ENCODE measurements around the gene NBEA.
"Not testable (repeated sequence)": the region's sequence is repeated elsewhere in the genome, so short reads cannot be mapped to it uniquely, and the experiment has no call there.

NBEA gene

GRCh38 chr13:35046587-35046986 lies 104.5 kb downstream of the NBEA start:
- TF ChIP-seq JUND (IDR thresholded peaks at IDR 0.05; ENCODE audit: low read depth), result no peak
- no peak for DNase-seq (ENCODE audit: low read depth in 1 of 2, low spot score in 1 of 2)
- in situ Hi-C loops (cut with HindIII; ENCODE audit: low pct_unique_long_range_greater_than_20kb, low sequenced_read_pairs), result no loop called here

GRCh38 chr13:35055705-35056104 lies 113.6 kb downstream of the NBEA start:
- in situ Hi-C loops (cut with HindIII; ENCODE audit: low pct_unique_long_range_greater_than_20kb, low sequenced_read_pairs), result no loop called here
- TF ChIP-seq JUND (IDR thresholded peaks at IDR 0.05; ENCODE audit: low read depth), result no peak
- no peak for DNase-seq (ENCODE audit: low read depth in 1 of 2, low spot score in 1 of 2)

DNA sequence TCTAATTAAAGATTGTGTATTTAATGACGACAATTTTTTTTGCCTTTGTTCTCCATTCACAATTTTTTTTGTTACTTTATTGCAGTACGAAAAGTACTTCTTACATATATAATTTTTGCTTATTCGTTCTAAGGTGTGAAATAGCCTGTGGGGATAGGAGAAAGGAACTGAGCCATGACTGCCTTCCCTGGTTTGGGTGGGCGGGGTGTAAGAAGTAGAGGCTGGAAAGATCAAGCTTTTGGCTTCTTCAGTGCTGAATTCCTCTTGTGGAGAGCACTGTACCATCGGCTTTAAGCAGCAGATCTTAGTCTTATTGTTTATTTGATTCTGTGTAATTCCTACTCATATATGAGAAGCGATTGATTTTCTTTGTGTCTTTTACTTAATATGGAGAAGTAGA lies 115.8 kb downstream of the NBEA start:
- in situ Hi-C loops (cut with HindIII; ENCODE audit: low pct_unique_long_range_greater_than_20kb, low sequenced_read_pairs), result no loop called here
- no peak for TF ChIP-seq JUND (IDR thresholded peaks at IDR 0.05; ENCODE audit: low read depth)
- no peak for DNase-seq (ENCODE audit: low read depth in 1 of 2, low spot score in 1 of 2)

DNA sequence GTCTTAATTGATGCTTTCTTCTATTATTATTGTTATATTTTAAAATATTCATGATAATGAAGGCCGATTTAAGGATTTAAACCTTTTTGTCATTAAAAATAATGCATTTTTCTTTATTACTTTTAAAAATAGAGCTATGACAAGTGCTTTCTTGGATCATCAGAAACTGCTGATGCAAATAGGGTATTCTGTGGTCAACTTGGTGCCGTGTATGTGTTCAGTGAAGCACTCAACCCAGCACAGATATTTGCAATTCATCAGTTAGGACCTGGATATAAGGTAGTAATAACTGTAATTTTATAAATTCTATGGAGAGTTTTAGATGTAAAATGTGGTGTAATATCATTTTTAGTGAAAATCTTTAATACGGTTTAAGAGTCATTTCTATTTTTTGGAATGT lies 116.5 kb downstream of the NBEA start:
- in situ Hi-C loops (cut with HindIII; ENCODE audit: low pct_unique_long_range_greater_than_20kb, low sequenced_read_pairs); DNase-seq (ENCODE audit: low read depth in 1 of 2, low spot score in 1 of 2): not testable (repeated sequence)

DNA sequence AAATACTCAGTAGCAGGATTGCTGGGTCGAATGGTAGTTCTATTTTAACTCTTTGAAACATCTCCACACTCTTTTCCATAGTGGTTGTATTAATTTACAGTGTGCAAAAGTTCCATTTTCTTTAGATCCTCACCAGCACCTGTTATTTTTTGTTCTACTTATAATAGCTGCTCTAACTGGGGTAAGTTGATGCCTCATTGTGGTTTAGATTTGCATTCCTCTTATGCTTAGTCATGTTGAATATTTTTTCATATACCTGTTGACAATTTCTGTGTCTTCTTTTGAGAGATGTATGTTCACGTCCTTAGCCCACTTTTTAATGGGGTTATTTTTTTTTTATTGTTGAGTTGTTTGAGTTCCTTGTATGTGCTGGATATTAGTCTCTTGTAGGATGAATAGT lies 144.6 kb downstream of the NBEA start:
- TF ChIP-seq JUND (IDR thresholded peaks at IDR 0.05; ENCODE audit: low read depth), result no peak
- no peak for DNase-seq (ENCODE audit: low read depth in 1 of 2, low spot score in 1 of 2)
- in situ Hi-C loops (cut with HindIII; ENCODE audit: low pct_unique_long_range_greater_than_20kb, low sequenced_read_pairs), result no loop called here

DNA sequence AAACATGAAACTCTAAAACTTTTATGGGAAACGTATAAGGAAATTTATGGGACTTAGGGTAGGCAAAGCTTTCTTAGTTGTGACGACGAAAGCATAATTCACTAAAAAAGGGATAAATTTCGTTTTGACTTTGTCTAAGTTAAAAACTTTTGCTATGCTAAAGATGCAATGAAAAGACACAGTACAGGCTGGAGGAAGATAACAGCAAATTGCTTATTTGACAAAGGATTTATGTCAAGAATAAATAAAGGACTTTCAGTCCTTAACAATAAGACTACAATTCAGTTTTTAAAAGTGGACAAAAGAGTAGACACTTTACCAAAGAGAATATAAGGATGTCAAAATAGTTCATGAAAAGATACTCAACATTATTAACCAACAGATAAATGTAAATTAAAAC lies 150.2 kb downstream of the NBEA start:
- DNase-seq (ENCODE audit: low read depth in 1 of 2, low spot score in 1 of 2), result no peak
- in situ Hi-C loops (cut with HindIII; ENCODE audit: low pct_unique_long_range_greater_than_20kb, low sequenced_read_pairs), result no loop called here
- TF ChIP-seq JUND (IDR thresholded peaks at IDR 0.05; ENCODE audit: low read depth), result no peak

DNA sequence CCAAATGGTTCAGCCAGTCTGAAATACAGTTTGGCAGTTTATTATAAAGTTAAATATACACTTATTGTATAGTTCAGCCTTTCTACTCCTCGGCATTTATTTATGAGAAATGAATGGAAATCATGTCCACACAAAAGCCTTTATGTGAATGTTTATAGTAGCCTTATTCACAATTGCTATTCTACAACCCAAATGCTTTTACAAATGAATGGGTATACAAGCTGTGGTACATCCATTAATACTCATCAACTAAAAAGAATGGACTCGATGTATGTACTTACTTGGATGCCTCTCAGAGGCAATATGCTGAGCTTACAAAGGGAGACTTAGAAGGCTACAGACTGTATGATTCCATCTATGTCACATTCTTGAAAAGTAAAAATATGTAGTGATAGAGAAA lies 150.7 kb downstream of the NBEA start:
- in situ Hi-C loops (cut with HindIII; ENCODE audit: low pct_unique_long_range_greater_than_20kb, low sequenced_read_pairs), result no loop called here
- DNase-seq (ENCODE audit: low read depth in 1 of 2, low spot score in 1 of 2), result no peak
- TF ChIP-seq JUND (IDR thresholded peaks at IDR 0.05; ENCODE audit: low read depth), result no peak

- in situ Hi-C loops (cut with HindIII; ENCODE audit: low pct_unique_long_range_greater_than_20kb, low sequenced_read_pairs), result no loop called here
- TF ChIP-seq JUND (IDR thresholded peaks at IDR 0.05; ENCODE audit: low read depth), result no peak
- no peak for DNase-seq (ENCODE audit: low read depth in 1 of 2, low spot score in 1 of 2)
Observed at GRCh38 chr13:35093356-35093755, 151.3 kb downstream of the NBEA start.

- DNase-seq (ENCODE audit: low read depth in 1 of 2, low spot score in 1 of 2); in situ Hi-C loops (cut with HindIII; ENCODE audit: low pct_unique_long_range_greater_than_20kb, low sequenced_read_pairs): not testable (repeated sequence)
Observed at GRCh38 chr13:35106771-35107170, 164.7 kb downstream of the NBEA start.

- in situ Hi-C loops (cut with HindIII; ENCODE audit: low pct_unique_long_range_greater_than_20kb, low sequenced_read_pairs), result no loop called here
- DNase-seq (ENCODE audit: low read depth in 1 of 2, low spot score in 1 of 2), result no peak
- TF ChIP-seq JUND (IDR thresholded peaks at IDR 0.05; ENCODE audit: low read depth), result no peak
Observed at GRCh38 chr13:35107535-35107934, 165.5 kb downstream of the NBEA start.

- in situ Hi-C loops (cut with HindIII; ENCODE audit: low pct_unique_long_range_greater_than_20kb, low sequenced_read_pairs); DNase-seq (ENCODE audit: low read depth in 1 of 2, low spot score in 1 of 2): not testable (repeated sequence)
Observed at GRCh38 chr13:35113612-35114011, 171.5 kb downstream of the NBEA start.

DNA sequence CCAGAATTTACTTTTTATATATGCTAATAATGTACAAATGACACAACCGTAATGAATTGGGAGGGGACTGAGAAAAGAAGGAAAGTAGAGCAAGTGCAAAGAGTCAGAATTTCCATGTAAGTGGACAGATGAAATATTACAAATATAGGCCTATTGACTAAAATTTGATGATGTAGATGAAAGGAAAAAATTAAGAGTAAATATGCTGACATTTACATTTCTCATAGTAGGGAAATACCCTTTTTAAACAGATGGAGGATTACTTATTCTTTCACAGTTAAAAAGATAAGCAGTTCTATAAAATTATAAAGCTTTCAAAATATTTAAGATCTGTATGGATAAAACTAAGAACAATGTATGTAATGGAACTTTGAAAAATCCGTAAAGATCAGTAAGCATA lies 185.4 kb downstream of the NBEA start:
- in situ Hi-C loops (cut with HindIII; ENCODE audit: low pct_unique_long_range_greater_than_20kb, low sequenced_read_pairs), result no loop called here
- DNase-seq (ENCODE audit: low read depth in 1 of 2, low spot score in 1 of 2), result no peak
- TF ChIP-seq JUND (IDR thresholded peaks at IDR 0.05; ENCODE audit: low read depth), result no peak

- in situ Hi-C loops (cut with HindIII; ENCODE audit: low pct_unique_long_range_greater_than_20kb, low sequenced_read_pairs), result no loop called here
- no peak for TF ChIP-seq JUND (IDR thresholded peaks at IDR 0.05; ENCODE audit: low read depth)
- no peak for DNase-seq (ENCODE audit: low read depth in 1 of 2, low spot score in 1 of 2)
Observed at GRCh38 chr13:35129500-35129899, 187.4 kb downstream of the NBEA start.

DNA sequence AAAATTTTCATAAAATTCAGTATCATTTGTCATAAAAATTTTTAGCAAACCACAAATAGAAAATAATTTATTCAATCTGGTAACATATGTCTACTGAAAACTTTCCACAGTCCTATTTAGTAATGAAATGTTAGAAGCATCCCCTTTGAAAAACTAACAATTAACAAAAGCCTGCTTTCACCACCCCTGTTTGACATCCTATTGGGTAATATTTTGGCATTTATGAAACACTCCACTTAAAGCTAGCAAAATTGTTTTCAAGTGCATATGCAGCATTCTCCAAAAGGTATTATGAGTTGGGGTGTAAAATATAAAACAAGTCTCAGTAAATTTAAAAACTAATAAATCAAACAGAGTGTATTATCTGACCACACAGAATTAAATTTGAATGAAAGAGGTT lies 189.4 kb downstream of the NBEA start:
- in situ Hi-C loops (cut with HindIII; ENCODE audit: low pct_unique_long_range_greater_than_20kb, low sequenced_read_pairs), result no loop called here
- no peak for TF ChIP-seq JUND (IDR thresholded peaks at IDR 0.05; ENCODE audit: low read depth)
- no peak for DNase-seq (ENCODE audit: low read depth in 1 of 2, low spot score in 1 of 2)

DNA sequence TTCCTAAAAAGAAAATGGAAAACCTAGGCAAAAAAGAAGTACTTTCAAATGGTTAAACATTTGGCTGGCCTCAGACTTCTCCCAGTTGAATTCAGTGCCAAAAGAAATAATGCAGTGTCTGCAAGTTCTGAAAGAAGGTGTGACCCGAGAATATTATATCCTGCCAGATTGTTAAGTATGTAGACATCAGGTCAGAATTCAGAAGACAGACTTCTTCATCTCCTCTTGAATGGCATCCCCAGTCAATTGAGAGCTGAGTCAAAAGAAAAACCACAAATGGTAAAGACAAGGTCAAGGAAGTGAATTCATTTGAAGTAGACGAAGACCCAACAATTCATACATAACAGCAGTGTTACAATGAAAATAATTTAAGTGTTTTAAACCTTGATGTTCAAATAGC lies 194.5 kb downstream of the NBEA start:
- no peak for TF ChIP-seq JUND (IDR thresholded peaks at IDR 0.05; ENCODE audit: low read depth)
- in situ Hi-C loops (cut with HindIII; ENCODE audit: low pct_unique_long_range_greater_than_20kb, low sequenced_read_pairs), result no loop called here

More for the DNA sequence above, 194.5 kb downstream of the NBEA start:
- no peak for DNase-seq (ENCODE audit: low read depth in 1 of 2, low spot score in 1 of 2)
